ENCODE measurements around the gene CYP2B6. TPM values are rescaled to one million over a fixed set of nuclear protein-coding genes. Genes with fewer than 3 reads are reported as not detected.
"Not testable (repeated sequence)": the region's sequence is repeated elsewhere in the genome, so short reads cannot be mapped to it uniquely, and the experiment has no call there.

The CYP2B6 gene
- total and polyA plus RNA-seq, 12 donors, result 0.15 to 0.32 (median 0.22) TPM; not detected in 9

- Histone ChIP-seq H3K36me3 (replicated peaks in 1 of 2) (no peaks in the 10 kb centered on the region), H3K4me1 (replicated peaks in 1 of 2) (no peaks in the 10 kb centered on the region), H3K4me3 (no peak overlapping the region), H3K27me3 (peaks cover 4% of the 10 kb centered on the region), H3K9me3 (replicated peaks in 1 of 3) (no peaks in the 10 kb centered on the region), H3K27ac (no peak overlapping the region)
- intact Hi-C loops (cut with DNase I), result no loop called here
- TF ChIP-seq, protein P1, sequence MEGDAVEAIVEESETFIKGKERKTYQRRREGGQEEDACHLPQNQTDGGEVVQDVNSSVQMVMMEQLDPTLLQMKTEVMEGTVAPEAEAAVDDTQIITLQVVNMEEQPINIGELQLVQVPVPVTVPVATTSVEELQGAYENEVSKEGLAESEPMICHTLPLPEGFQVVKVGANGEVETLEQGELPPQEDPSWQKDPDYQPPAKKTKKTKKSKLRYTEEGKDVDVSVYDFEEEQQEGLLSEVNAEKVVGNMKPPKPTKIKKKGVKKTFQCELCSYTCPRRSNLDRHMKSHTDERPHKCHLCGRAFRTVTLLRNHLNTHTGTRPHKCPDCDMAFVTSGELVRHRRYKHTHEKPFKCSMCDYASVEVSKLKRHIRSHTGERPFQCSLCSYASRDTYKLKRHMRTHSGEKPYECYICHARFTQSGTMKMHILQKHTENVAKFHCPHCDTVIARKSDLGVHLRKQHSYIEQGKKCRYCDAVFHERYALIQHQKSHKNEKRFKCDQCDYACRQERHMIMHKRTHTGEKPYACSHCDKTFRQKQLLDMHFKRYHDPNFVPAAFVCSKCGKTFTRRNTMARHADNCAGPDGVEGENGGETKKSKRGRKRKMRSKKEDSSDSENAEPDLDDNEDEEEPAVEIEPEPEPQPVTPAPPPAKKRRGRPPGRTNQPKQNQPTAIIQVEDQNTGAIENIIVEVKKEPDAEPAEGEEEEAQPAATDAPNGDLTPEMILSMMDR (IDR thresholded peaks at IDR 0.05), result no peak
- TF ChIP-seq POLR2A (IDR thresholded peaks at IDR 0.05), result no peak
- 29 to 35% (median 33%) methylated on average over 4 of the region's 4 CpGs for WGBS, 4 donors
- no peak for DNase-seq
These were observed 9.5 kb upstream of the CYP2B6 start for GRCh38 chr19:40981591-40981990.

- H3K4me3 ChIP-seq, result no peak overlapping the region
- no peaks in the 10 kb centered on the region for H3K9me3 ChIP-seq (replicated peaks in 1 of 3)
- intact Hi-C loops (cut with DNase I), result no loop called here
- 3 to 33% (median 9%) methylated on average over 2 to 3 of the region's 3 CpGs for WGBS, 4 donors
- no peaks in the 10 kb centered on the region for H3K4me1 ChIP-seq (replicated peaks in 1 of 2)
- no peak overlapping the region for H3K27ac ChIP-seq
- H3K27me3 ChIP-seq, result peaks cover 4% of the 10 kb centered on the region
- no peaks in the 10 kb centered on the region for H3K36me3 ChIP-seq (replicated peaks in 1 of 2)
- no peak for DNase-seq
- TF ChIP-seq, protein P1 (IDR thresholded peaks at IDR 0.05), result no peak
- no peak for TF ChIP-seq POLR2A (IDR thresholded peaks at IDR 0.05)
These were observed 8.4 kb upstream of the CYP2B6 start for GRCh38 chr19:40982594-40983101.

DNA sequence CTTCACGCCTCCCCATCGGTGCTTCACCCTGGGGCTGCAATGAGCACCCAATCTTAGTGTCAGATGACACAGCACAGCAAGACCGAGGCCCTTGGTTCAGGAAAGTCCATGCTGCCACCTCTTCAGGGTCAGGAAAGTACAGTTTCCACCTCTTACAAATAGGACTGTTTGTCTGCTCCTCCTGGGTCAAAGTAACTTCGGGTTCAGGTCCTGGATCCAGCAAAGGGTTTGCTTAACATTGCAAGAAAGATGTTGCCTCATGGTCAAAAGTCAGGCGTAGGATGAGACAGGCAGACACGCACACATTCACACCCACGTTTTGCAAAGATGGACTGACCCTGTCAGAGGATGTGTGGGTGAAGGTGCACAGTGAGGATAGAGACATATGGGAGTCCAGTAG is 1.6 kb upstream of the CYP2B6 start:
- TF ChIP-seq, protein P1 (IDR thresholded peaks at IDR 0.05), result no peak
- TF ChIP-seq POLR2A (IDR thresholded peaks at IDR 0.05), result no peak
- DNase-seq, result no peak
- intact Hi-C loops (cut with DNase I), result no loop called here
- WGBS, 4 donors, result 65 to 91% (median 74%) methylated on average over 7 of the region's 7 CpGs
- Histone ChIP-seq H3K4me1 (replicated peaks in 1 of 2) (no peaks in the 10 kb centered on the region), H3K36me3 (replicated peaks in 1 of 2) (no peaks in the 10 kb centered on the region), H3K9me3 (replicated peaks in 1 of 3) (no peaks in the 10 kb centered on the region), H3K27me3 (no peaks in the 10 kb centered on the region), H3K27ac (no peak overlapping the region), H3K4me3 (no peak overlapping the region)

DNA sequence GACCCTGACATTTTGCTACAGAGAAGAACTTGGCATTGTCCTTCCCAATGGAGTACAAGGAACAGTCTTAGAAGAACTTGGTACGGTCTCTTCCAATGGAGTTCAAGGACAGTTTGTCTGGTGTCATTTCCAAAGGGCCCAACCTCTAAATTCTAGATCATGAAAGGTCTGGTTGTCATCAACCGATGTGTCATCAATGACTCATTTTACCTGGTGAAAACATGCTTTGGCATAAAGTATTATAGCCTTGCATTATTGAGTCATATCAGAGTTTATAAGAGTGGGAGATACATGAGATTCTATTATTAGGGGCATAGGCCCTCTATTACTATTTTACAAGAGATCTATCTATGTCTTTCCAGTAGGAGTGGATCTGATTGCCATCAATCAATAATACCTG is 4.3 kb downstream of the CYP2B6 start:
- no peak overlapping the region for H3K4me3 ChIP-seq
- no peaks in the 10 kb centered on the region for H3K27me3 ChIP-seq
- intact Hi-C loops (cut with DNase I), result no loop called here
- TF ChIP-seq, protein P1 (IDR thresholded peaks at IDR 0.05), result no peak
- no peak for TF ChIP-seq POLR2A (IDR thresholded peaks at IDR 0.05)
- H3K9me3 ChIP-seq (replicated peaks in 1 of 3), result no peaks in the 10 kb centered on the region
- H3K36me3 ChIP-seq (replicated peaks in 1 of 2), result no peaks in the 10 kb centered on the region
- no peak overlapping the region for H3K27ac ChIP-seq
- no peaks in the 10 kb centered on the region for H3K4me1 ChIP-seq (replicated peaks in 1 of 2)
- 52 to 70% (median 60%) methylated on average over 2 of the region's 2 CpGs for WGBS, 4 donors
- no peak for DNase-seq

GRCh38 chr19:40999018-40999417 is 7.9 kb downstream of the CYP2B6 start:
- intact Hi-C loops (cut with DNase I); H3K27ac ChIP-seq; H3K4me3 ChIP-seq; H3K27me3 ChIP-seq; DNase-seq; H3K9me3 ChIP-seq (replicated peaks in 1 of 3); H3K4me1 ChIP-seq (replicated peaks in 1 of 2); H3K36me3 ChIP-seq (replicated peaks in 1 of 2): not testable (repeated sequence)
- WGBS, 4 donors, result 79 to 100% (median 91%) methylated on average over 1 to 2 of the region's 2 CpGs
